T47D (cell line): ENCODE data around the gene SLC6A13.
A peak's percentile ranks its signal among the peaks of the same experiment; 100 is the strongest.

Experiments
- DNase-seq, 2 experiments: peaks; one replicate each; pipeline versions ENCODE4 v3.0.0 to v3.0.0-alpha.2; 2011 to 2012; ENCODE audit warnings: low read depth in 1 of 2, low spot score in 1 of 2
- JUND ChIP-seq: IDR thresholded peaks from 2 replicates; pipeline ENCODE4 v1.6.1; 2012; ENCODE audit warnings: low read depth
- in situ Hi-C: cut with HindIII; loops from 2 replicates; pipeline ENCODE4 v1.10.0; 2016; ENCODE audit warnings: low sequenced_read_pairs, low pct_unique_long_range_greater_than_20kb

The SLC6A13 gene

DNA sequence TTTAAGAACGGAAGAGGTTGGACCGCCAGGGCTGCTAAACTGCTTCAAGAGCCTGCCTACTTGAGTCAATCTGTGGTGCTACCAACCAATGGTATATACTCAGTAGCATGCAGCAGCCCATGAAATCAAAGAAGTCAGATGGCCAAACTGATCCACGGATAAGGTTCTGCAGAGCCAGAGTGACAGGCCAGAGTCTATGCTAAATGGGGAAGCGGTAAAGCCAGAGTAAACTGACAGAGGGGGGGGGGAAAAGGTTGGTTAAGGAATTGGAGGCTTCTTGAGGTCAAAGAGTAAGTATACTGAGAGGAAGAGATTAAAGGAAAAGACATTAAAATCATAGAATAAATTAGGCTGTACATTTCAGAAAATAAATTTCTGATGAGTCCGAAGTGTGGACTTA is 15.4 kb upstream of the SLC6A13 start:
- no peak for DNase-seq
- in situ Hi-C loops, result no loop called here
- TF ChIP-seq JUND, result no peak

GRCh38 chr12:275812-276211 is 13.2 kb upstream of the SLC6A13 start:
- no peak for DNase-seq
- in situ Hi-C loops, result no loop called here
- no peak for TF ChIP-seq JUND

DNA sequence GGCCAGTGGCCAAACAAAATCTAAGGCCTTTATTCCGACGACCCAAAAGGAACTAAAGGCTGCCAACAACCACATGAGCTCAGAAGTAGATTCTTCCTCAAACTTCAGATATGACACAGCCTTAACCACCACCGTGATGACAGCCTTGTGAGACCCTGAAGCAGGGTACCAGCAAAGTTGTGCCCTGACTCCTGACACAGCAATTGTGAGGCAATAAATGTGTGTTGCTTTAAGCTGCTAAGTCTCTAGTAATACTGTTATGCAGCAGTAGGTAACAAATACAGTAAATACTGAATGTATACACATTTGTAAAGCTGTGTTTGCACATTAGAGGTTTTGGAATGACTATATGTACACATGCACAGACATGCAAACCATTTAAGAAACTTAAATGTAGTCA is 10.7 kb upstream of the SLC6A13 start:
- peak in 1 of 2 experiments; percentile 11 for DNase-seq
- TF ChIP-seq JUND, result no peak
- in situ Hi-C loops, result no loop called here

- no peak for DNase-seq
- no peak for TF ChIP-seq JUND
- in situ Hi-C loops, result no loop called here
Observed at GRCh38 chr12:272942-273341, 10.3 kb upstream of the SLC6A13 start.

DNA sequence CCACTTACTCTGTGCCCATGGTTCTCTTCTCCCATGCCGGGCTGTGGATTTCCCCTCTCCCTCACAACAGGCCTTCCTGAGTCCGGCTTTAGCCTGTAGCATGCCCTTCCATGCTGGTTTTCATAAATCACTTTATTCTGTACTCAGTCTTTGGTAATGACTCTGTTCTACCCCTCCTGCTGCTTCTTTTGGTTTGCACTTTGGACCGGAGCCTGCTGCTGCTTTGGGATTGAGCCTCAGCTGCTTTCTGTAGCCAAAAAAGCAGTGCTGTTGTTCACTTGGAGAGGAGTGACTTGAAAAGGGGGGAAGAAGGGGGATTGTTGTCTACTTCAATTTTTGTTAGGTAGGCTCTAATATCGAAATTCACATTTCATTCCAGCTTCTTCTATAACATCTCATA is 8.5 kb upstream of the SLC6A13 start:
- TF ChIP-seq JUND, result no peak
- in situ Hi-C loops, result no loop called here

GRCh38 chr12:269191-269590 is 6.6 kb upstream of the SLC6A13 start:
- DNase-seq, result no peak
- no peak for TF ChIP-seq JUND
- in situ Hi-C loops, result no loop called here

More for the DNA sequence above, 8.5 kb upstream of the SLC6A13 start:
- no peak for DNase-seq

DNA sequence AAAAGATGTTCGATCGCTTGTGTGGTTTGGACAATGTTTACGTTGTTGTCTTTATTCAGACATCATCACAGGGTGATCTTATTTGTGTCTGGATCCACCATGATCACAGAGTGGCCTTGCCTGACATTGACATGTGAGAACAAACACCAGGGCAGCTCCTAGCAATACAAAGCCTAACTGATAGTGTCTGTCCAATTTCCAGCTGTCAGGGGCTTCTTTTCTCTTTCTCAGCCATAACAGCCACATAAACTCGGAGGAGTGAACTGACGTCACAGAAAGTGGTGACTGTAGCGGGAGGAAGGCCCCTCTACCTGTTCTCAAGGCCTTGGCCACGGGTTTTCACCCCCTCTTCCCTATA is 5.8 kb upstream of the SLC6A13 start:
- in situ Hi-C loops, result no loop called here
- DNase-seq, result no peak
- no peak for TF ChIP-seq JUND

DNA sequence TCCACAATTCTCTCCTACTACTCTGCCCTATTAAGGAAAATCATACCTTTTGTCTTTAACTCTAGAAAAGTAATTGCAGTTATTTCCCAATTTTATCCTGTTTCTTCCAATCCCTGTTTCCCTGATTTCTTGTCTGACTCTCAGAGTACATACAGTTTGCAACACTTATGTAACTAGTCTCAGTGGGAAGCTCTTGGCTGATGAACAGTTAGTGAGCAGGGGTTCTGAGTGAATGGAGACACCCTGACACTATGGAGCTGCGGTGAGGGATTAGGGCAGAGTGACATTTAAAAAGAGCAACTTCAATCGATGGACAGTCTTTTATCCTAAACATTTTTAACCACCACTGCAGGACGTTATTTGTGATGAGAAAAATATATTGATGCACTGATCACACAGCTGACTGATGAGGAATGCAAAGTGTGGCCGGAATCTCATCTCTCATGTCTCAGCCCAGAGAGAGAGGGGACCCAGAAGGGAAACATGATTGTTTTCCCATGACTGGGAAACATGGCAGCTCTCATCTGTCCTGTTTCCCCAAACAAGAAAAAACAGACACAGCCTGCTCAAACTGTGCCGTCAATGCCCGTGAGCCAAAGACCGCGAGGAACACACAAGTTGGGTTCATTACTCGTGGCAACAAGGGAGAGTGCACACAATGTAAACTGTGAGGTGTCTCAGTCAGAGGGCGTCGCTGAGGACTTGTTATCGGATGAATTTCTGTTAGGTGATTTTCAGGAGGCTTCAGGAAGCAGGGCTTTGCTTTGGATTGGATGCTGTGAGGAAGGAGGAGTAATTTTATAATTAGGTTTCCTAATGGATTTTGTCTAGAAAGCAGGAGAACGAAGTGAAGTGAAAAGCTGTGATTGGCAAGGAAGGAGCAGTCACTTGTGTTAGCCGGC is 5.2 kb upstream of the SLC6A13 start:
- TF ChIP-seq JUND, result no peak
- no peak for DNase-seq
- in situ Hi-C loops, result no loop called here

DNA sequence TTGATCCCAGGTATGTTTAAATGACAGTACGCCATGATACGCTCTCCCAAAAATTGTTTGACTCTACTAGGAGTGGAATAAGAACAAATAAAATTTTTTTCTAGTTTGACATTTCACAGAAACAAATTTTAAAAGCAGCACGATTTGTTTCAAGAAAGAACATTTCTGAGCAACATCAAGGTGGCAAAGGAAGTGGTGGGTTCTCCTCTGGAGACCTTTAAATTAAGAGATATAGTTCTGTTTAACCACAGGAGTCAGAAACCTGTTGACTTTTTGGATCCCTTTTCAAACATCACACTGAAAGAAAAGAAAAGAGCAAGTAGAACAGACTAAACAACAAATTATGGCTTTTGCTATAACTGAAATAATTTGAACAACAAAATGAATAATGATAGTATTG is 2.5 kb upstream of the SLC6A13 start:
- DNase-seq, result no peak
- in situ Hi-C loops, result no loop called here
- TF ChIP-seq JUND, result no peak

- no peak for DNase-seq
- no peak for TF ChIP-seq JUND
- in situ Hi-C loops, result no loop called here
Observed at GRCh38 chr12:264269-264668, 1.6 kb upstream of the SLC6A13 start.

DNA sequence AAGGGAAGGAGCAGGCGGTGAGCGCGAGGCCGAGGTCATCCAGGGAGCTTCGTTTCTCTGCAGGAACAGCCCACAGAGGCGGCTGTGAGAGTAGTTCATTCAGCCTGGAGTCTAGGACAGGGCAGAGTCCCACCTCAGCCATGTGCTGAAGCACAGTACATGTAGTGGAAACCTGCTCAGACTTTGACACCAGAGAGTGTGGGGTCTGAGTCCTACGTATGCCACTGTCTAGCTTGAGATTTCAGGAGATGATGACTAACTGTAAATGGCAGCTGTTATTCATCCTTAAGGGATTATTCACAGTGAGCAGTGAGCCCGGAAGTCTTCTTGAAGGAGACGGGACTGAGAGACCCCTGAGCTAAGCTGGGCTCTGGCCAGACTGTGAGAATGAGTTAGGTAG is 938 bp upstream of the SLC6A13 start:
- DNase-seq, result no peak
- in situ Hi-C loops, result no loop called here
- TF ChIP-seq JUND, result no peak

DNA sequence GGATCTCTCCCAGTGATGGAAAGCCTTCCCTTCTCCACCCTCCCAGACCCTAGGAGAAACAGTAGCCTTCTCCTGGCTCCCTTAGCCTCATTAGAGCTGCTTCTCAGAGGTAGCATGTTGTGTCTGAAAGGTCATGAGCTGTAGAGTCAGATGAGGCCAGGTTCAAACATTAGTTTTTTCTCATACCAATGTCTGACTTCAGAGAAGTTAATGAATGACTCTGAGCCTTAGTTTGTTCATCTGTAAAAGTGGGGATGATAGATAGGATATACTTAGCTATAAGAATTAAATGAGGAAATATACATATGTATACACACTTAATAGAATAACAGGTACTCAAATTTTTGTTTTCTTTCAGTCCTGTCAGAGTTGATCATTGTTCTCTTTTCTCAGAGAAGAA is 523 bp downstream of the SLC6A13 start:
- in situ Hi-C loops, result no loop called here
- TF ChIP-seq JUND, result no peak
- no peak for DNase-seq

DNA sequence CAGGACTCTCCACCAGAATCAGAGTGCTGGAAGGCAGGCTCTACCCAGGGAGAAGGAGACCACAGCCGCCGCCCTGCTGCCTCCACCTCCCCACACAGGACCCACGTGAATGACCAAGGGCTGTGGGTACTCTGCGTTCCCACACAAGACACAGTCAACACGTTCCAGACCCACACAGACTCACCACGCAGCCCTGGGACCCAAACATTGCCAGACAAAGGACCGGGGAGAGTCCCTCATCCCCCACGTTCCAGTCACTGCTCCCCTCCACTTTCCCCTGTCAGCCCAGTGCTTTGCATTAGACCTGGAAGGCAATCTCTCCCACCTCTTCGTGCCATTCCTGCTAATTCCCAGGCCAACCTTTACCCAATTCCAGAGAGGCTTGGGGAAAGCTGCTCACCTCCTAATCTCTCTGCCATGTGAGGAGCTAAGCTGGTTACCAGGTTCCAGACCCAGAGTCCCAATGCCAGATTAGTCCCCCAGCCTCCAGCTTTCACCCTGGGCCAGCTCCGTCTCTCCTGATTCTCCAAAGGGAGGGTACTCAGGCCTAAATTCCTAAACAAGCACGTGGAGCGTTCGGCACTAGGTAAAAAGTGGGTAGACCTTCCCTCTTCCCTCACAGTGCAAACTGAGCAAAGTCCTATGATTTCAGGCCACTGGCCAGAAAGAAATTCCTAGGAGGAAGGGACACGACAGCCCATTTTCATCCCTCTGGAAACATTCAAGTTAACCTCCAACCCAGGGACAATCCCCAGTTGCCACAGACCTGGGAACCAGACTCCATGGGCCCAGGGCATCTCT is 4.9 kb downstream of the SLC6A13 start:
- in situ Hi-C loops, result no loop called here
- DNase-seq, result no peak
- no peak for TF ChIP-seq JUND
